NCI-H2196 (cell line): Measurements from ENCODE around the gene GNG2.

Source experiments
- DNase-seq: peaks from one replicate; lab custom pipeline; 2025; ENCODE audit not compliant: unreplicated experiment; lab: John Stamatoyannopoulos, UW

Gene GNG2

GRCh38 chr14:51938137-51938536 is 77.7 kb downstream of the GNG2 start:
- no peak for DNase-seq

DNA sequence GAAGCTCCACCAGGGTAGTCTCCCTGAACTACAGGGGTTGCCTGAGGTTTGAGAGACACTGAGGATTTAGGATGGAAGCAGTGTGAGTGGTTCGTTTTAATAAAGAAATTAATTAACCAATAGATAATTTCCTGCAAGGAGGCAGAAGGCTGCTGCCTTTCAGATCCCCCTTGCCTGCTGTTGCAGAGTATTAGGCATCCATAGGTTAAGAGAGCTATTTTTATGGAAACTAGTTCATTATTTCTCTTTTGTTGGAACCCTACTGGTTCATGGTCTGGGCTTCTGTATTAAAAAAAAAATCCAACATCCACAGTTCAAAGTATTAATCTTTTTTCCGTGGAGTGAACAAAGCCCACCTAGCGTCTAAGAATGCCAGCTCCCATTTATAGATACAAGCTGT is 78.4 kb downstream of the GNG2 start:
- no peak for DNase-seq

DNA sequence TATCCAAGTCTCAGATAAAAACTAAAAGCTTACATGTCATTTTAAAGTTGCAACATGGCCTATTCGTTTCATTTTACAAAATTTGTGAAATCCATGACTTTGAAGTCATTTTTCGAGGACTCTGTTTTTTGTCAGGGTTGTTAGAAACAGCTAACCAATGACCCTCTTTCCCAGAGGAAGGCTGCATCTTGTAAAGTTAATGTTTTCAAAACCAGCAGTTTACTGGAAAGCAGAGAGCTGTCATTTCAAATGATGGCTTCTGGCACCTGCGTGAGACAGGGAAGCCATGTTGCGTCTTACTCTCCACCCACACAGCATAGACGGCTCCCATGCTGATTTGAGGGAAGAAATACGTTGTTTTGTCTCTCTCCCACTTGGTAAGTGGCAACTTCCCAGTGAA is 78.8 kb downstream of the GNG2 start:
- DNase-seq = no peak

GRCh38 chr14:51939755-51940301 is 79.4 kb downstream of the GNG2 start:
- DNase-seq = no peak

GRCh38 chr14:51942971-51943370 is 82.6 kb downstream of the GNG2 start:
- no peak for DNase-seq

GRCh38 chr14:51950007-51950406 is 89.6 kb downstream of the GNG2 start:
- no peak for DNase-seq

DNA sequence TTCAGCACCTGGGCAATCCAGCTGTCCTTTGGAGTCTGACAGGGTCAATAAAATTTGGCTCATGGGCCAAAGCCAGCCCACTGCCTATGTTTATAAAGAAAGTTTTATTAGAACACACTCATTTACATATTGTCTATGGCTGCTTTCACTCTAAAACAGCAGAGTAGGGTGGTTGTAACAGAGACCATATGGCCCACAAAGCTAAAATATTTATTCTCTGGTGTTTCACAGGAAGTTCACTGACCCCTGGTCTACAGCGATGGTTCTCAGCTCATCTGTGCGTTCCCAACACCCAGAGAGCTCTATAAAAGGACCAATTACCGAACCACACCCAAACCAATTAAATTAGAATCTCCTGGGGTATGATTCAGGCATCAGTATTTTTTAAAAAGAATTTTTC is 91.2 kb downstream of the GNG2 start:
- DNase-seq = no peak

GRCh38 chr14:51954031-51954430 is 93.6 kb downstream of the GNG2 start:
- DNase-seq = no peak

DNA sequence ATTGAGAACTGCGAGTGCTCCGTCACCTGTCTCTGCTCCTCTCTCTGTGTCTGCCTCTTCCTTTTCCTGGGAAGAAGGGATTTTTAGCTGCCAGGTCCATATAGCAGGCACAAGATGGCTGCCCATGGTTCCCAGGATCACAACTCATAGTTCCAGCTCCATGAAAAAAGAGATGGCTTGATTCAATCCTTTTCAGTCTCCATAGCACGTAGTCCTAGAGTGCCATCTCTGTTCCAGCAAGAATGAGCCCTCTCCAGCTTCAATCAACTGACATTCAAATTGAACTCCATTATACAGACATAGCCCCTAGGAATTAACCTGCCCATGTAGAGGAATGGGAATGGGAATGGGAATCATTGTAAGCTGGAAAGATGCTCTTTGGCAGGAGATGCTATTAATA is 94.2 kb downstream of the GNG2 start:
- no peak for DNase-seq

- DNase-seq = no peak
Measured at GRCh38 chr14:51957950-51958349, 97.5 kb downstream of the GNG2 start.

- no peak for DNase-seq
Measured at GRCh38 chr14:51959928-51960327, 99.5 kb downstream of the GNG2 start.

DNA sequence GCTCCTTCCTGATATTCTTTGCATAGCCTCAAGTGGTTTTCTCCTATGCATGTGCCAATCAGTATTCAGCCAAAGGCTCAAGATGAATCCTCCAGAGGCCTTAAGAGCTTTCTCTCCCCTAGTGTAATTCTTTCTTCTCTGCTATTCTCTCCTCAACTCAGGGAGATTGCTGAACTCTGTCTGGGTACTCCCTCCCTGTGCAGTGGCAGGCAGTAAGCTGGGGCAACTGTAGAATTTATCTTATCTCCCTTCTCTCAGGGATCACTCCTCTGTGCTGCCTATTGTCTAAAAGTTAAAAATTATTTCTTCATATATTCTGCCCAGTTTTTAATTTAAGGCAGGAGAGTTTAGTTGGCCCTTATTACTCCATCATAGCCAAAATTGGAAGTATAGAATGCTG is 100.5 kb downstream of the GNG2 start:
- no peak for DNase-seq

DNA sequence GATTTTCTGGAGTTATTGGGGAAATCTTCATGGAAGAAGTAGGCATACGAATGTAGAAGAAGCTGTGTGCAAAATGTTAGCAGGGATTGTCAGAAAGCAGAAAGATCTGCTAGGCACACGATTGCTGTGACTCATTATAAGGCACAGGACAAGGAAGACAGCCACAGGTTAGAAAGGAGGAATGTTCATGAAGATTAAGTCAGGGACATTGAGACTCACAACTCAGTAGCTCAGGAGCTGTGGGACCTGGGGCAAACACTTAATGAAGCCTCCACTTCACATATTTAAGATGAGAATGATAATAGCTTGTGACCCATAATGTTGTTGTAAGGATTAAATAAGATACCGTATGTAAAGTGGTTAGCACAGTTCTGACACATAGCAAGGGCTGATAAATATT is 102.3 kb downstream of the GNG2 start:
- no peak for DNase-seq

GRCh38 chr14:51963286-51963685 is 102.9 kb downstream of the GNG2 start:
- DNase-seq = no peak

DNA sequence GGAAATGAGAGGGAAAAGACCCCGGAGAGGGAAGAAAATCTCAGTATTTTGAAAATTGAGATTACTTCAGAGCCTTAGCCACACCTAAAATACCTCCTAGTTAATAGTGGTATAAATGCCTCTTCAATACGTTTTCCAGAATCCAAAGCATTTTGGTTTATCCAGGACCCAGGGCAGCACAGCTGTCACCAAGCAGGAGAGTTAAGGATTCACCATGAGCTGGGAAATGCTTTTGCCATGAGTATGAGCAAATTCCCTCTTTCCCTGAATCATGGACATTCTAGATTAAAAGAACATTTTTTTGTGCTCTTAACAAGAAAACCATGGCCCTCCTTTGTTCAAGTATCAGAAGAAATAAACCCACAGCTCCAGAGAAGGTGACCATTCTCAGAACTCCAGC is 107.1 kb downstream of the GNG2 start:
- no peak for DNase-seq

GRCh38 chr14:51969852-51970540 is 109.6 kb downstream of the GNG2 start:
- DNase-seq = no peak

GRCh38 chr14:51972566-51972965 is 112.2 kb downstream of the GNG2 start:
- no peak for DNase-seq

GRCh38 chr14:51977075-51977474 is 116.7 kb downstream of the GNG2 start:
- no peak for DNase-seq

DNA sequence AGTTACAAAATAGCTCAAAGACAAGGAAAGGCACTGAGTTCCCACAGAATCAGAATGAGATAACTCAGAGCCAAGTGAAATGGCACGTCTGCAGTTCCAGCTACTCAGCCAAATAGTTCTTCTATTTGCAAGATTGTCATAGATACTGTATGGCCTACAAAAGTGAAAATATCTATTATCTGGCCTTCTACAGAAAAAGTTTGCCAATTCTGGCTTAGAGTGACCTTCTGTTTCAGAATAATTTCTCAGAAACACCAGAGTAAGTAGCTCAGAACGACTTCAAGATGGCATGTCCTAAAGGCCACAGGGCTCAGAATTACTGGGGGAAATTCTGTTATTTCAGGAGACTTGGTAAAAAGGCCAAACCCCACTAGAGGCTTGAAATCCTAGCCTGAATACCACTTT is 118.3 kb downstream of the GNG2 start:
- no peak for DNase-seq

DNA sequence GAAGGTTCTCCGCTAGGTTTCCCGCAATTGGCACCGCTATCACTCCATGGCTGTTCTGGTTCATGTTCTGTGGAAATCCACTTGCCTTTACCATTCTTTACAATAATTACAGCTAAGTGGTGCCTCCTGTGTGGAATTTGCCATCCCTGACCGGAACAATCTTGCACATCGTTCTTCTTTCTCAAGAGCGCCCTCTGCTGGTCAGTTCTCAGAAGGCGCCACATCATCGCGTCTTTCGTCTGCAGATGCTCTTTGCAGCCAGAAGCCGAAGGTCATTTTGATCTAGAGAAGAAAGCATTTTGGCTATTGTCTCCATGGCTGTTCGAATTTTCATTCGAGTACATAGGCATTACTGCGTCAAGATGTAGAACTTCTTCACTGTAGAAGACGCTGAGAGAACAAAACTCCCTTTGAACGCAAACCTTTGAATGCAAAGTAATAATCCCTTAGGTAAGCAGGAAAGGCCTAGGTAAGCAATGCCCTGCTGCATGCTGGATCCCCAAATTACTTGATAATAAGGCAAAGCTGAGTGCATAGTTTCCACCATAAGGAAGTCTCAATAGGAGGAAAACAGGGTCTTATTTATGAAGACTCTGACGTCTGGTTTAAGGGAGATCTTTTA is 118.8 kb downstream of the GNG2 start:
- peak; percentile 66 for DNase-seq

DNA sequence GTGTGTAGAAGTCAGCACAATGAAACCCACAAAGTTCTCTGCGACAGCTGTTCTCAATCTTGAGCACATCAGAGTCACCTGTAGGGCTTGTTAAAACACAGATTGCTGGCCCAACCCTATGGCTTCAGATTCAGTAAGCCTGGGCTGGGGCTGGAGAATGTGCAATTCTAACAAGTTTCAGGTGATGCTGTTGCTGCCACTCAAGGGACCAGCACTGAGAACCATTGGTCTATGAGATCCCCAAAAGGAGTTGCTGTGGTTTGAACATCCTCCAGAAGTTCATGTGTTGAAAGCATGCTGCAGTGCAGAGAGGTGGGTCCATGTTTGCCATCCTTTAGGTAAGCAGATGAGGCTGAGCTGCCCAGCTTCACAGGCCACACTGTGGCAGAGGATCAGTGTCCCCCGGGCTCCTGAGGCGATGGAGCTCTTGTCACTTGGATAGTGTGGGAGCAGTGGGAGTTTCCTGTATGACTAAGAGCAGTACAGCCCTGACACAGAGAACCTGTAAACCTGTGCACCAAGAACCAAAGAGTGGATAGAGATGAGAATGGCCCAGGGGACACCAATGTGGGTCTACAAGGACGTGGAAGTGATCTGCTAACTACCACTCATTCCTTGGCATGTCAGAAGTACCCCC is 120.9 kb downstream of the GNG2 start:
- DNase-seq = no peak

DNA sequence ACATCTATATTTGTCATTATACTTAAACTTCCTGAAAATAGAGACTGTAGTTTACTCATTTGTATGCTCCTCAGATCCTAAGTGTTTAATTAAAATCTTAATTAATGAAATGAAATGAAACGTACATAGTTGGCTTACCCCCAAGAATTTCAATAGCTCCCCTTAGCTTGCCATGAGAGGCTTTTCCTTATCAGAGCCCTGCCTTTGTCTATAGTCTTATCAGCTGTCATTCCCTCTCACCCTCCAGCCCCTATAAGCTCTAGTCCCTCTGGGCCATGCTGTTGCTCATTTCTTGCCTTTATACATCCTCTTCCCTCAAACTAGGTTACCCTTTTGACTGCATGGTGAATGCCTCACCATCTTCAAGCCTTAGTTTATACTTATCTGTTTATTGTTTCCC is 127.8 kb downstream of the GNG2 start:
- no peak for DNase-seq
